H1 (cell line): ENCODE results near the gene TRIM32. TPM values are rescaled to one million over a fixed set of nuclear protein-coding genes. Genes with fewer than 3 reads are reported as not detected.

ENCODE experiments used
- CTCF ChIA-PET: fragments of 300-600 bp; sonication (Branson Sonifier 250); formaldehyde crosslinking; loops from one replicate; lab custom pipeline; 2021; ENCODE audit not compliant: partially characterized antibody; lab: Charles Lee
- POLR2A ChIA-PET: fragments of 300-600 bp; sonication (Branson Sonifier 250); formaldehyde crosslinking; loops from one replicate; lab custom pipeline; 2021; ENCODE audit warnings: inconsistent platforms; ENCODE audit not compliant: partially characterized antibody; lab: Charles Lee
- DNase-seq, 2 experiments: peaks; one replicate each; pipeline versions ENCODE4 v3.0.0 to v3.0.0-alpha.2; 2010 to 2022; ENCODE audit warnings: low spot score in 2 of 2, low read depth in 1 of 2, mixed read lengths in 1 of 2
- FAIRE-seq: peaks from 2 replicates; lab custom pipeline; 2011; peaks lifted over from hg19 to GRCh38; lab: Jason Lieb, UNC
- H2AFZ ChIP-seq: 2 replicates; pipeline ENCODE4 v1.8.1; 2012; ENCODE audit warnings: low read length, inconsistent platforms
- H2AK5ac ChIP-seq: 2 replicates; pipeline ENCODE4 v1.6.1; 2013; ENCODE audit warnings: low read depth, low read length
- H2BK120ac ChIP-seq: replicated peaks from 2 replicates; pipeline ENCODE3; 2013; ENCODE audit warnings: low read depth, low read length, inconsistent platforms
- H2BK12ac ChIP-seq: 2 replicates; pipeline ENCODE4 v1.6.1; 2013; ENCODE audit warnings: low read depth, low read length
- H2BK15ac ChIP-seq: 2 replicates; pipeline ENCODE4 v1.6.1; 2013; ENCODE audit warnings: low read length
- H2BK20ac ChIP-seq: 2 replicates; pipeline ENCODE4 v1.6.1; 2013; ENCODE audit warnings: low read length
- H2BK5ac ChIP-seq: 2 replicates; pipeline ENCODE4 v1.6.1; 2013; ENCODE audit warnings: low read depth, low read length
- H3K14ac ChIP-seq: 2 replicates; pipeline ENCODE4 v1.6.1; 2013; ENCODE audit warnings: inconsistent platforms; ENCODE audit not compliant: insufficient read length
- H3K18ac ChIP-seq: 2 replicates; pipeline ENCODE4 v1.6.1; 2013; ENCODE audit warnings: low read length; ENCODE audit errors: extremely low read depth
- H3K23ac ChIP-seq: 2 replicates; pipeline ENCODE4 v1.6.1; 2013; ENCODE audit warnings: inconsistent platforms; ENCODE audit not compliant: insufficient read length
- H3K23me2 ChIP-seq: 2 replicates; pipeline ENCODE4 v1.6.1; 2013; ENCODE audit warnings: low read depth, low read length
- H3K27ac ChIP-seq: 2 replicates; pipeline ENCODE4 v1.6.1; 2011; ENCODE audit warnings: low read depth, low read length, inconsistent platforms
- H3K27me3 ChIP-seq, 4 experiments: replicated peaks in 1 of 4; 1 replicate in 1 of 4; 2 replicates in 3 of 4; pipeline versions ENCODE4 v1.6.1 to v1.8.1; 2011 to 2013; ENCODE audit warnings: low read length in 3 of 4, mild to moderate bottlenecking in 3 of 4, inconsistent platforms in 2 of 4, mixed read lengths in 2 of 4, moderate library complexity in 1 of 4; ENCODE audit not compliant: control insufficient read depth in 3 of 4, insufficient read depth in 3 of 4; ENCODE audit errors: extremely low read depth in 1 of 4
- H3K36me3 ChIP-seq, 4 experiments: 2 replicates each; pipeline versions ENCODE4 v1.6.1 to v1.8.1; 2011 to 2013; ENCODE audit warnings: mild to moderate bottlenecking in 4 of 4, low read length in 3 of 4, moderate library complexity in 2 of 4, control low read depth in 1 of 4, inconsistent platforms in 1 of 4; ENCODE audit not compliant: insufficient read depth in 4 of 4, control insufficient read depth in 2 of 4
- H3K4ac ChIP-seq: replicated peaks from 2 replicates; pipeline ENCODE3; 2013; ENCODE audit warnings: low read length, low read depth, mixed read lengths, inconsistent platforms; ENCODE audit not compliant: insufficient read length
- H3K4me1 ChIP-seq, 4 experiments: replicated peaks in 1 of 4; 1 replicate in 1 of 4; 2 replicates in 3 of 4; pipeline versions ENCODE4 v1.6.1 to v1.8.1; 2011 to 2013; ENCODE audit warnings: low read length in 3 of 4, inconsistent platforms in 2 of 4, mixed read lengths in 1 of 4; ENCODE audit not compliant: insufficient read depth in 4 of 4, control insufficient read depth in 3 of 4
- H3K4me2 ChIP-seq, 2 experiments: 2 replicates each; pipeline versions ENCODE4 v1.6.1 to v1.8.1; 2011 to 2013; ENCODE audit warnings: low read depth in 2 of 2, low read length in 2 of 2, control low read depth in 1 of 2, inconsistent platforms in 1 of 2, mild to moderate bottlenecking in 1 of 2; ENCODE audit not compliant: insufficient read depth in 1 of 2
- H3K4me3 ChIP-seq, 4 experiments: fragments of 200-600, 300-600 bp in 1 of 4; sonication (generic), shearing (Covaris generic), sonication (Bioruptor Twin) in 1 of 4; 2 replicates each; pipeline versions ENCODE4 v1.5.1 to v1.8.1; 2011 to 2016; ENCODE audit warnings: low read length in 4 of 4, low read depth in 3 of 4, control low read depth in 2 of 4, inconsistent platforms in 2 of 4, mild to moderate bottlenecking in 2 of 4, mixed read lengths in 1 of 4, moderate library complexity in 1 of 4; ENCODE audit not compliant: insufficient read depth in 2 of 4; ENCODE audit errors: extremely low read depth in 1 of 4
- H3K56ac ChIP-seq: replicated peaks from 2 replicates; pipeline ENCODE3; 2013; ENCODE audit warnings: low read depth, mild to moderate bottlenecking, mixed read lengths, low read length, inconsistent platforms; ENCODE audit not compliant: insufficient read length
- H3K79me1 ChIP-seq: 2 replicates; pipeline ENCODE4 v1.6.1; 2013; ENCODE audit warnings: low read depth, low read length, control low read depth
- H3K79me2 ChIP-seq, 2 experiments: 2 replicates each; pipeline versions ENCODE4 v1.6.1 to v1.8.1; 2012 to 2013; ENCODE audit warnings: low read length in 2 of 2, mild to moderate bottlenecking in 2 of 2, inconsistent platforms in 1 of 2; ENCODE audit not compliant: insufficient read depth in 2 of 2, control insufficient read depth in 1 of 2
- H3K9ac ChIP-seq, 4 experiments: replicated peaks in 1 of 4; 1 replicate in 1 of 4; 2 replicates in 3 of 4; pipeline versions ENCODE4 v1.6.1 to v1.8.1; 2011 to 2013; ENCODE audit warnings: low read depth in 3 of 4, low read length in 3 of 4, control low read depth in 2 of 4, mild to moderate bottlenecking in 2 of 4, moderate library complexity in 2 of 4, inconsistent platforms in 1 of 4; ENCODE audit errors: extremely low read depth in 1 of 4
- H3K9me3 ChIP-seq, 2 experiments: 2 replicates each; pipeline versions ENCODE4 v1.6.1 to v1.8.1; 2012 to 2013; ENCODE audit warnings: mild to moderate bottlenecking in 2 of 2, moderate library complexity in 2 of 2, control low read depth in 1 of 2, inconsistent platforms in 1 of 2, low read depth in 1 of 2, low read length in 1 of 2, mixed read lengths in 1 of 2; ENCODE audit not compliant: insufficient read depth in 2 of 2
- H4K20me1 ChIP-seq, 2 experiments: replicated peaks in 1 of 2; 2 replicates each; pipeline versions ENCODE3 to v1.8.1; 2011 to 2013; ENCODE audit warnings: inconsistent platforms in 2 of 2, low read length in 2 of 2, mild to moderate bottlenecking in 1 of 2; ENCODE audit not compliant: insufficient read depth in 2 of 2, control insufficient read depth in 1 of 2
- H4K5ac ChIP-seq: 2 replicates; pipeline ENCODE4 v1.6.1; 2013; ENCODE audit warnings: low read length, low read depth, mixed read lengths, inconsistent platforms; ENCODE audit not compliant: insufficient read length
- H4K8ac ChIP-seq: 2 replicates; pipeline ENCODE4 v1.8.0; 2013; ENCODE audit warnings: mild to moderate bottlenecking, moderate library complexity, low read length, inconsistent platforms; ENCODE audit not compliant: insufficient read depth; ENCODE audit errors: extremely low read depth
- H4K91ac ChIP-seq: replicated peaks from 2 replicates; pipeline ENCODE3; 2013; ENCODE audit warnings: low read length, mixed read lengths, inconsistent platforms; ENCODE audit not compliant: insufficient read length
- BRCA1 ChIP-seq: IDR thresholded peaks from 2 replicates; pipeline ENCODE4 v1.6.1; 2012; ENCODE audit warnings: low read depth, low read length, improper control_type of control experiment
- CTBP2 ChIP-seq: IDR thresholded peaks from 2 replicates; pipeline ENCODE4 v1.7.0; 2011; ENCODE audit warnings: borderline replicate concordance, mild to moderate bottlenecking, moderate library complexity, mixed read lengths, low read length; ENCODE audit not compliant: insufficient read depth, insufficient read length
- E2F6 ChIP-seq: IDR thresholded peaks from 2 replicates; pipeline ENCODE4 v1.6.1; 2012; ENCODE audit warnings: inconsistent platforms
- GABPA ChIP-seq: IDR thresholded peaks from 2 replicates; pipeline ENCODE4 v1.6.1; 2011; ENCODE audit warnings: mild to moderate bottlenecking, low read length, moderate library complexity, borderline replicate concordance; ENCODE audit not compliant: insufficient read depth
- JUND ChIP-seq: IDR thresholded peaks from 2 replicates; pipeline ENCODE4 v1.6.1; 2011; ENCODE audit warnings: mild to moderate bottlenecking, improper control_type of control experiment, low read length
- MAFK ChIP-seq: IDR thresholded peaks from 2 replicates; pipeline ENCODE4 v1.6.1; 2012; ENCODE audit warnings: low read depth, mild to moderate bottlenecking, improper control_type of control experiment, low read length
- RNF2 ChIP-seq: fragments of 200-900, 300-1000 bp; sonication (generic); IDR thresholded peaks from 2 replicates; pipeline ENCODE4 v1.7.1; 2016; ENCODE audit warnings: borderline replicate concordance, low read depth, mild to moderate bottlenecking, antibody characterized with exemption, low read length; ENCODE audit not compliant: poor library complexity, severe bottlenecking; ENCODE audit errors: missing control alignments
- SAP30 ChIP-seq: fragments of 300-600 bp; sonication (generic); IDR thresholded peaks from 2 replicates; pipeline ENCODE4 v1.7.1; 2012; ENCODE audit warnings: low read length, moderate library complexity, mild to moderate bottlenecking, inconsistent platforms; ENCODE audit not compliant: insufficient read depth, insufficient replicate concordance
- SP4 ChIP-seq: IDR thresholded peaks from 2 replicates; pipeline ENCODE4 v1.6.1; 2012; ENCODE audit warnings: low read length, inconsistent platforms
- SRF ChIP-seq: IDR thresholded peaks from 2 replicates; pipeline ENCODE4 v1.6.1; 2011; ENCODE audit warnings: mild to moderate bottlenecking, low read depth, low read length, moderate library complexity
- YY1 ChIP-seq: IDR thresholded peaks from 2 replicates; pipeline ENCODE4 v1.6.1; 2011; ENCODE audit warnings: low read depth, mild to moderate bottlenecking, low read length
- WGBS, 2 experiments: shearing (Covaris generic) in 1 of 2; methylation state at CpG; one replicate each; pipeline versions ENCODE4 v1.1.6 to v1.1.7; 2013 to 2015; ENCODE audit warnings: low lambda C conversion rate in 2 of 2, mixed read lengths in 2 of 2, inconsistent platforms in 1 of 2, low coverage in 1 of 2, missing lambda C conversion rate in 1 of 2; ENCODE audit not compliant: insufficient replicate concordance in 2 of 2, insufficient coverage in 1 of 2, insufficient read length in 1 of 2; ENCODE audit errors: extremely low coverage in 1 of 2, missing lambda C conversion rate in 1 of 2; 5-methylcytosine and 5-hydroxymethylcytosine counted together
- polyA plus RNA-seq, 7 experiments: library from polyadenylated mRNA; depleted of rRNA in 3 of 7; stranded (reverse) in 5 of 7; unstranded in 2 of 7; fragments of >200 nt in 5 of 7; fragments of 200-250 nt in 2 of 7; gene quantifications; 1 replicate in 5 of 7; 2 replicates in 1 of 7; 4 replicates in 1 of 7; pipeline versions ENCODE4 v1.2.1 to v1.2.3, GENCODE V29; 2011 to 2013; ENCODE audit warnings: missing spikeins in 2 of 7, mixed read lengths in 2 of 7
- total RNA-seq: library from RNA; stranded (reverse); fragmentation: NEBNext Ultra II Directional; extraction: Animal tissue kit (Norgen Biotek cat#: 25700); gene quantifications from 2 replicates; pipeline ENCODE4 v1.2.1, GENCODE V29; 2021

The TRIM32 gene
- total and polyA plus RNA-seq, 2 of the 8 experiments (the other 6 are each of a cell fraction or from before 2014, with no cell fraction given), result 10.5 to 17.3 TPM

- H3K79me2 ChIP-seq, result no peaks in the 10 kb centered on the region
- no peak overlapping the region for H2BK15ac ChIP-seq
- no peaks in the 10 kb centered on the region for H4K20me1 ChIP-seq
- FAIRE-seq (no peak), DNase-seq (no peak)
- ChIA-PET POLR2A (no interaction called here), CTCF (interaction anchor here (1.1 to 2.0 kb wide), 3 partner anchors 9 to 111 kb away, joined by 4 to 6 read pairs (median 4); no protein-coding TSS in a partner anchor)
- no peak overlapping the region for H2BK12ac ChIP-seq
- H3K4me2 ChIP-seq, result no peak overlapping the region
- H3K18ac ChIP-seq, result no peak overlapping the region
- H3K4me1 ChIP-seq, result no peaks in the 10 kb centered on the region
- no peaks in the 10 kb centered on the region for H3K36me3 ChIP-seq
- no peaks in the 10 kb centered on the region for H3K79me1 ChIP-seq
- H3K27me3 ChIP-seq, result no peaks in the 10 kb centered on the region
- H3K23me2 ChIP-seq, result no peaks in the 10 kb centered on the region
- H4K91ac ChIP-seq, result no peak overlapping the region
- H2BK5ac ChIP-seq, result no peak overlapping the region
- no peak overlapping the region for H3K56ac ChIP-seq
- no peak overlapping the region for H3K27ac ChIP-seq
- no peak overlapping the region for H3K4ac ChIP-seq
- H2BK120ac ChIP-seq, result no peak overlapping the region
- no peak overlapping the region for H2AK5ac ChIP-seq
- H2BK20ac ChIP-seq, result no peak overlapping the region
- no peaks in the 10 kb centered on the region for H3K9me3 ChIP-seq
- no peak overlapping the region for H4K8ac ChIP-seq
- H3K4me3 ChIP-seq, result no peak overlapping the region
- no peak overlapping the region for H3K9ac ChIP-seq
- H4K5ac ChIP-seq, result no peak overlapping the region
- no peak overlapping the region for H2AFZ ChIP-seq
- WGBS, 2 experiments, result 91% methylated on average over 2 of the region's 2 CpGs; no CpG with 5 or more reads in 1 of the 2 experiments
- H3K14ac ChIP-seq, result no peak overlapping the region
- no peak overlapping the region for H3K23ac ChIP-seq
- TF ChIP-seq RNF2 (no peak), MAFK (no peak), SAP30 (no peak), E2F6 (no peak), SP4 (no peak), GABPA (no peak), YY1 (no peak), CTBP2 (no peak), JUND (no peak), BRCA1 (no peak), SRF (no peak)
Observed at GRCh38 chr9:116749772-116750171, 62.7 kb downstream of the TRIM32 start.
